ENCODE results near the gene CD163L1.

DNA sequence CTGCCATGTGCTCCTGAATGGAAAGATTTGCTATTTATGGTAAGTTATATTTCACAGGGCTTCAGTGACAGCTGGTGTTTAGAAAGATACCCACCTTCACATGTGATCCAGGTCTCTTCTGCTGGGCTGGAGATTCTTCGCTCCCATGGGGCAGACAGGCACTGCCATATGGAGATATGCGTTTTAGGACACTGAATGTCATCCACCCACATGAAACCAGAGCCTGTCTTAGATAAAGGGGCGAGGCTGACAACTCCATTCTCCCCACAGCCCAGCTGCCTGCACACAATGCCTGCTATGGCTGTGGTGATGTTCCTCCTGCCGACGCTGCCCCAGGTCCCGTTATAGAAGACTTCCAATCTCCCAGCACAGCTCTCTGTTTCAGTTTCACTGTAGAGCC, 70.7 kb downstream of the CD163L1 start:
- TF ChIP-seq, protein P1, sequence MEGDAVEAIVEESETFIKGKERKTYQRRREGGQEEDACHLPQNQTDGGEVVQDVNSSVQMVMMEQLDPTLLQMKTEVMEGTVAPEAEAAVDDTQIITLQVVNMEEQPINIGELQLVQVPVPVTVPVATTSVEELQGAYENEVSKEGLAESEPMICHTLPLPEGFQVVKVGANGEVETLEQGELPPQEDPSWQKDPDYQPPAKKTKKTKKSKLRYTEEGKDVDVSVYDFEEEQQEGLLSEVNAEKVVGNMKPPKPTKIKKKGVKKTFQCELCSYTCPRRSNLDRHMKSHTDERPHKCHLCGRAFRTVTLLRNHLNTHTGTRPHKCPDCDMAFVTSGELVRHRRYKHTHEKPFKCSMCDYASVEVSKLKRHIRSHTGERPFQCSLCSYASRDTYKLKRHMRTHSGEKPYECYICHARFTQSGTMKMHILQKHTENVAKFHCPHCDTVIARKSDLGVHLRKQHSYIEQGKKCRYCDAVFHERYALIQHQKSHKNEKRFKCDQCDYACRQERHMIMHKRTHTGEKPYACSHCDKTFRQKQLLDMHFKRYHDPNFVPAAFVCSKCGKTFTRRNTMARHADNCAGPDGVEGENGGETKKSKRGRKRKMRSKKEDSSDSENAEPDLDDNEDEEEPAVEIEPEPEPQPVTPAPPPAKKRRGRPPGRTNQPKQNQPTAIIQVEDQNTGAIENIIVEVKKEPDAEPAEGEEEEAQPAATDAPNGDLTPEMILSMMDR (IDR thresholded peaks at IDR 0.05), result no peak
- TF ChIP-seq EP300 (IDR thresholded peaks at IDR 0.05; ENCODE audit: low read depth) (no peak), POLR2A (IDR thresholded peaks at IDR 0.05) (no peak)

Data from transverse colon (tissue), 3 donors.